ENCODE data around the gene ATXN1. TPM values are rescaled to one million over a fixed set of nuclear protein-coding genes. Genes with fewer than 3 reads are reported as not detected.

ATXN1 gene
- total RNA-seq, 4 donors from 2014 or later = 42.4 to 74.9 (median 52.1) TPM

DNA sequence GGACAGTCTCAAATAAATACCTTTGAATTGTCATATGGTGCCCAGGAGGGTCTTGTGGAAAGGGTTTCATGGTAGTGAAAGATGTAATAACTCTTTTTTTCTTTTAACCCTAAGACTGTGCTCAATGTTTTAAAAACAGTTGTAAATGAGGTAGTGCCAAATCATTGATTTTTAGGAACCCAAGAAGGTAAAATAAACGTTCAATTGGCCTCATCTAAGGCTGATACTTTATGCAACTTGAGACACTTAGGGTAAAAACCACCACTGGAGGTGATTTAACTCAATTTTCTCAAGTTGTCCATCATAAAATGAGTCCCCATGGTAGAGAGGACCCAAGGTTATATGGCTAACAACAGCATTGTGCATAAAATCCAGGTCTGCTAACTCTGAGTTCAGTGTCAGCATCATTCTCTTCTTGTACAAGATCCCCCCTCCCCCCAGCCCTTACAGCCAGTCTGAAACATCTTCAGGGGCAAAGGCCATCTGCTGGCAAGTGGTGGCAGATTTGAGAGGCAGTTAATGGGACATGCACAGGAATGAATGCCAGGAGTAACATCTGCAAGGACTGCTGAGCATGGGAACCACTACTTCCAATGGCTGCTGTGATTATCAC is 278.5 kb downstream of the ATXN1 start:
- Histone ChIP-seq H3K36me3 (peaks cover 7 to 27% (median 18%) of the 10 kb centered on the region in 4 donors), H3K27ac (replicated peaks in 1 of 4) (no peak overlapping the region), H3K9me3 (peaks cover 0 to 8% (median 0%) of the 10 kb centered on the region in 4 donors), H3K4me3 (no peak overlapping the region), H3K27me3 (no peaks in the 10 kb centered on the region), H3K4me1 (peaks cover 0 to 5% (median 0%) of the 10 kb centered on the region in 4 donors)
- no peak for DNase-seq (ENCODE audit: extremely low spot score)
- intact Hi-C loops (cut with DNase I) = no loop called here
- WGBS = 86% methylated on average over 1 of the region's 1 CpG
- TF ChIP-seq POLR2AphosphoS5 (IDR thresholded peaks at IDR 0.05) (no peak), POLR2A (IDR thresholded peaks at IDR 0.05; ENCODE audit: low read depth) (no peak), EP300 (IDR thresholded peaks at IDR 0.05) (no peak)
- TF ChIP-seq, protein P1, sequence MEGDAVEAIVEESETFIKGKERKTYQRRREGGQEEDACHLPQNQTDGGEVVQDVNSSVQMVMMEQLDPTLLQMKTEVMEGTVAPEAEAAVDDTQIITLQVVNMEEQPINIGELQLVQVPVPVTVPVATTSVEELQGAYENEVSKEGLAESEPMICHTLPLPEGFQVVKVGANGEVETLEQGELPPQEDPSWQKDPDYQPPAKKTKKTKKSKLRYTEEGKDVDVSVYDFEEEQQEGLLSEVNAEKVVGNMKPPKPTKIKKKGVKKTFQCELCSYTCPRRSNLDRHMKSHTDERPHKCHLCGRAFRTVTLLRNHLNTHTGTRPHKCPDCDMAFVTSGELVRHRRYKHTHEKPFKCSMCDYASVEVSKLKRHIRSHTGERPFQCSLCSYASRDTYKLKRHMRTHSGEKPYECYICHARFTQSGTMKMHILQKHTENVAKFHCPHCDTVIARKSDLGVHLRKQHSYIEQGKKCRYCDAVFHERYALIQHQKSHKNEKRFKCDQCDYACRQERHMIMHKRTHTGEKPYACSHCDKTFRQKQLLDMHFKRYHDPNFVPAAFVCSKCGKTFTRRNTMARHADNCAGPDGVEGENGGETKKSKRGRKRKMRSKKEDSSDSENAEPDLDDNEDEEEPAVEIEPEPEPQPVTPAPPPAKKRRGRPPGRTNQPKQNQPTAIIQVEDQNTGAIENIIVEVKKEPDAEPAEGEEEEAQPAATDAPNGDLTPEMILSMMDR (IDR thresholded peaks at IDR 0.05) = no peak

DNA sequence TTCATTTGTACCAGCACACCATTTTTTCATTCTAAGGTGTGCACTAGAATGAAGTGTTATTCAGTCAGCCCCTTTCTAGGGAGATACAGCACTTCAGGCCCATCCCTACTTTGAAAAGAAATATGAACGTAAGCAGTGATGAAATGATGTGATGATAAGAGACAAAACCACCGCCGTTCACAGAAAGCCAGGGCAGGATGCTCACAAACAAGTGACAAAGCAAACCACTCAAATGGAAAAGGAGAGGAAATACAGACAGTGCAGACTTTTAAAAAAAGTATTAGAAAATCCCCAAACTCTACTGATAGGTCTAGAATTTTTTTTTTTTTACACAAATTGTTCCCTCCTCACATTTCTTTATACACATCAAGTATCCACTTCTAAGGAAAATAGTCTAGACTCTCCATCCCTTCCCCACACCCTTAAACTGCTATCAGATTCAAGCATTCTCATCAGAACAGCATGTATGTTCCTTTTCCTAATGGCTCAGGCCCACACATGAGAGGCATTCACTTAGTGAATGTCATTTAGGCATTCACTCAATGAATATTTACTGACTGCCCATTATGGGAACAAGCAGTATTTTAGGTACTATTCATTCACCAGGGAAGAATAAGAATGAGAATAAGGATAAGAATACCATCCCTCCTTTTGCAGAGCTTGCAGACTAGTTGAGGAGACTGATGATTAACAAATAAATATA is 279.4 kb downstream of the ATXN1 start:
- H3K9me3 ChIP-seq = peaks cover 0 to 8% (median 0%) of the 10 kb centered on the region in 4 donors
- H3K4me3 ChIP-seq = no peak overlapping the region
- no peak overlapping the region for H3K27ac ChIP-seq (replicated peaks in 1 of 4)
- intact Hi-C loops (cut with DNase I) = no loop called here
- peaks cover 0 to 5% (median 0%) of the 10 kb centered on the region in 4 donors for H3K4me1 ChIP-seq
- TF ChIP-seq POLR2A (IDR thresholded peaks at IDR 0.05; ENCODE audit: low read depth) = no peak
- TF ChIP-seq, protein P1 (IDR thresholded peaks at IDR 0.05) = no peak
- no peaks in the 10 kb centered on the region for H3K27me3 ChIP-seq
- 89% methylated on average over 3 of the region's 3 CpGs for WGBS
- DNase-seq (ENCODE audit: extremely low spot score) = no peak
- H3K36me3 ChIP-seq = peaks cover 7 to 27% (median 18%) of the 10 kb centered on the region in 4 donors

DNA sequence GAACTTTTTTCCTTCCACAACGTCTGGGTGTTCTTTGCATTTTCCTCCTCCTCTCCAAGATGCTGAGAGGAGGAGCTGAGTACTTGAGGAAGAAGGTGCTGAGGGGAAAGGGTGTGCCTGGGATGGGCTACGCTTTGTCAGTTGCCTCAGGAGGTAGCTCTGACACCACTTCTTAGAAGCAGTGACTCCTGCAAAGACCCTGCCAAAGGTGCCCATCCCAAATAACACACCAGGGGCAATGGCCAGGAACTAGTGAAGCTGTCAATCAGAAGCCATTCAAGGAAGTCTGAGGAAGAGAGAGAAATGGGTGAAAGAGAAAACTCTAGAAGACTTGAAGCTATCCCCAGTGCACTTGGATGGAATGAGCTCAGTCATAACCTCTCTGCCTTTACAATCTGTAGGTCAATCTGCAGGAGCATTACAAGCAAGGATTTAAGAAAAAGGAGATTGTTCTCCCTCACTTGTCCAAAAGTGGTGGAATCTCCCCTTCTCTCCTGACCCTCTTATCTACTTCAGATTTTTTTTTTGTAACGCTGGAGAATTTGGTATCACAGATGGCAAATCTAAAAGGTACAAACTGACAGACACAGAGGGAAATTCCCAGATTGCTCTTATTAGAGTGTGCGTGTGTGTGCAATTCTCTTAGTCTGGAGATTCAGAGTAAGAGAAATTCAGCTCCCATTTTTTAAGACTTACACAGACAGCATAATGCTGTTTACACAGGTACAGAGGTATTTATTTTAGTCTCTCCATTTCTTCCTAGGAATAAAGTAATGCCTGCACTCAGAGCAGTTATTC is 280.3 kb downstream of the ATXN1 start:
- peaks cover 0 to 8% (median 0%) of the 10 kb centered on the region in 4 donors for H3K9me3 ChIP-seq
- TF ChIP-seq POLR2AphosphoS5 (IDR thresholded peaks at IDR 0.05) (no peak), POLR2A (IDR thresholded peaks at IDR 0.05; ENCODE audit: low read depth) (no peak), EP300 (IDR thresholded peaks at IDR 0.05) (no peak)
- TF ChIP-seq, protein P1 (IDR thresholded peaks at IDR 0.05) = no peak
- no peak overlapping the region for H3K4me3 ChIP-seq
- DNase-seq (ENCODE audit: extremely low spot score) = no peak
- no peaks in the 10 kb centered on the region for H3K27me3 ChIP-seq
- H3K4me1 ChIP-seq = peaks cover 0 to 5% (median 0%) of the 10 kb centered on the region in 4 donors
- H3K27ac ChIP-seq (replicated peaks in 1 of 4) = no peak overlapping the region
- H3K36me3 ChIP-seq = peaks cover 7 to 24% (median 16%) of the 10 kb centered on the region in 4 donors
- WGBS = 68% methylated on average over 4 of the region's 4 CpGs
- intact Hi-C loops (cut with DNase I) = no loop called here

DNA sequence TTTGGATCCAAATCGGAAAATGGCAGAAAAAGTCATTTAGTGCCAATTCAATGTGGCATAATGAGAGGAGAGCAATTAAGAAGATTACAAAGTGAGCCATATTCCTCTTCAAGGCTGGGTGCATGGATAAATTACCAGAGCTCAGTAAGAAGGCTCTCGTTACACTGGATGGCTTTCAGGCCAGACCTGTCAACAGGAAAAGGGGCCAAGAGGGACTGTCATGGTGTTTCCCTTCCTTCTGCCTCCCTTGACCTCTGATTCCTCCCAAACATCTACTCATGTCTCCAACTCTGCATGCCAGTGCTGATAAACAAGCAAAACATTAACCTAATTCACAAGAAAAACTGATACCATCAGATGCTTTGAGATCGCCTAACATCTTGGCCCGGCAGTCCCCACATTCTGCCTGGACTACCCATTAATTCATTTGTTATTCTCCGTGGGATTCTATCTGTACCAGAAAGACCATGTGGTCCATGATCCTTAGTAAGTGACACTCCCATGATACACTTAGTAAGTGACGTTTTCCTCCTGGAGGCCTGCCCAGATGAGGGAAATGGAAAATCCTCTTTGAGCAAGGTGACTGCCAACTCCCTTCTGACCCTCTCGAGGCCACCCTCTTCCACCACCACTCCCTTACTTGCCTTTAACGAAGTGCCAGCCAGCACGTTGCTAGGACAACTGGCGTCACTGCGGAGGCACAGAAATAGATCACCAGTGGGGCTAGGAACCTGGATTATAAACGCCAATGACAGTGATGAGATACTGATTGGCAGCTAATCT is 283.7 kb downstream of the ATXN1 start:
- intact Hi-C loops (cut with DNase I) = no loop called here
- no peaks in the 10 kb centered on the region for H3K36me3 ChIP-seq
- peaks cover 2 to 12% (median 10%) of the 10 kb centered on the region in 4 donors for H3K4me1 ChIP-seq
- no peak for TF ChIP-seq POLR2A (IDR thresholded peaks at IDR 0.05; ENCODE audit: low read depth)
- TF ChIP-seq EP300 (IDR thresholded peaks at IDR 0.05) = no peak
- TF ChIP-seq, protein P1 (IDR thresholded peaks at IDR 0.05) = no peak
- TF ChIP-seq POLR2AphosphoS5 (IDR thresholded peaks at IDR 0.05) = no peak
- 91% methylated on average over 12 of the region's 12 CpGs for WGBS
- H3K4me3 ChIP-seq = no peak overlapping the region
- no peak for DNase-seq (ENCODE audit: extremely low spot score)
- H3K27me3 ChIP-seq = no peaks in the 10 kb centered on the region
- H3K27ac ChIP-seq (replicated peaks in 1 of 4) = no peak overlapping the region
- H3K9me3 ChIP-seq = peaks cover 0 to 2% (median 0%) of the 10 kb centered on the region in 4 donors
